CD4-positive, alpha-beta T cell treated with Interleukin-4 for 4 hours (primary cell): ENCODE results near the gene CCL14.

Experiments used
- DNase-seq: peaks from one replicate; pipeline ENCODE4 v3.0.0-alpha.2; 2020

Gene CCL14

DNA sequence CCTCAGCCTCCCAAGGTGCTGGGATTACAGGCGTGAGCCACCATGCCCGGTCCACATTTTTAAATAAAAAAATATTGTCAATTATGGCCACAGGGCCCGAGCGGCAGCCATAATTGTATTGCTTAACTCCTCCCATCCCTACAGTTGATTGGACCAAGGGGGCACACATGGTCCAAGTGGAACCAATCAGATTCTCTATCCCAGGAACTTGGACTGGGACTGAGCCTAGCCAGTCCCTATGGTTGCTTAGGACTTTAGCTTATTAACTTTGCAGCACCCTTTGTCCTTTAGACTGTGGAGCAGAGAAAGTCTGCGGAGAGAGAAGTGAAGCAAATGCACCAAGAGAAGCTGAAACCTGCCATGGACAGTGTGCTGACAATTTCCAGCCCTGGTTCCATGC, 50.5 kb downstream of the CCL14 start:
- no peak for DNase-seq

DNA sequence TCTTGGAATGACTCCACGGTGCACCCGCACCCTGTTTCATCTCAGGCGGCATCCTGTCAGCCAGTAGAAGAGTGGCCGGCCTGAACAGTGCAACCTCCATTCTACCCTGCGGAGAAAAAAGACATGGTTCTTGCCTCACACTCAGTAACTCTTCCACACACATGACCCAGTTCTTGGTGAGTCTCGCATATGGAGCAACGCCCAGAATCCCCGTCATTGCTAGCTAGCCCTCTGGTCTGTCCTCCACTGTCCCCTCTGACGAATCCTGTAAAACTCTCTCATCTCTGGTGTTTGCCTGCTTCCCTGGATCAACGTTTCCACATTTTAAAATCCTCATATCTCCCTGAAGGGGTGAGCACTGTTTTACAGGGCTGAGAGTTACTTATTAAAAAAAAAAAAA, 51.8 kb downstream of the CCL14 start:
- no peak for DNase-seq
